Islet precursor cell (in vitro differentiated cells): ENCODE data around the gene UCN2.

ENCODE experiments used
- DNase-seq: peaks from one replicate; pipeline ENCODE4 v3.0.0-alpha.2; 2018

The UCN2 gene, protein sequence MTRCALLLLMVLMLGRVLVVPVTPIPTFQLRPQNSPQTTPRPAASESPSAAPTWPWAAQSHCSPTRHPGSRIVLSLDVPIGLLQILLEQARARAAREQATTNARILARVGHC

DNA sequence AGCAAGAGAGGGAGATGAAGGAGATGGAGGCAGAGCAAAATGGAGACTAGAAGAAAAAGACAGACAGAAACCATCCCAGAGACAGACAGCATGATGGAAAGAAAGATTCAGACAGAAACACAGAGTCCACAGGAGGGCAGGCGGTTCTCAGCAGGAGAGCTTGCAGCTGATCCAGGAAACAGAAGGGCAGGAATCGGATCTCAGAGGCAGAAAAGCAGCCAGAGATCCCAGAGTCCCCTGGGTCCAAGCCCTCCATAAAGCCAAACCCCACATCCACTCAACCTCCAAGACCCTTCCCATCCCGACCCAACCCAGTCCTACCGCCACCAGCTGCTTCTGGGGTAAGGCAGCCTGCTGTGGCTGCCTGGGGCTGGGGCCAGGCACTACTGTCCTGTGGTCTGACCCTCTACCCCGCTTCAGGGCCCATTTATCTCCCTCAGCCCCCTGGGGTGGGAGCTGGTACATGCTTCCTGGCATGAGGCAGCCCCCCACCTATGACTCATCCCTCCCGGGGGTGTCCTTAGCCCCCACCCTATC lies at the start of gene UCN2:
UCN2 (minus strand) TSS at position 400 of the 537 bp plus-strand sequence. CDS start 657 bp downstream, outside the sequence.
- no peak for DNase-seq

GRCh38 chr3:48612309-48612708 lies 48.7 kb upstream of the UCN2 start:
- DNase-seq = no peak

DNA sequence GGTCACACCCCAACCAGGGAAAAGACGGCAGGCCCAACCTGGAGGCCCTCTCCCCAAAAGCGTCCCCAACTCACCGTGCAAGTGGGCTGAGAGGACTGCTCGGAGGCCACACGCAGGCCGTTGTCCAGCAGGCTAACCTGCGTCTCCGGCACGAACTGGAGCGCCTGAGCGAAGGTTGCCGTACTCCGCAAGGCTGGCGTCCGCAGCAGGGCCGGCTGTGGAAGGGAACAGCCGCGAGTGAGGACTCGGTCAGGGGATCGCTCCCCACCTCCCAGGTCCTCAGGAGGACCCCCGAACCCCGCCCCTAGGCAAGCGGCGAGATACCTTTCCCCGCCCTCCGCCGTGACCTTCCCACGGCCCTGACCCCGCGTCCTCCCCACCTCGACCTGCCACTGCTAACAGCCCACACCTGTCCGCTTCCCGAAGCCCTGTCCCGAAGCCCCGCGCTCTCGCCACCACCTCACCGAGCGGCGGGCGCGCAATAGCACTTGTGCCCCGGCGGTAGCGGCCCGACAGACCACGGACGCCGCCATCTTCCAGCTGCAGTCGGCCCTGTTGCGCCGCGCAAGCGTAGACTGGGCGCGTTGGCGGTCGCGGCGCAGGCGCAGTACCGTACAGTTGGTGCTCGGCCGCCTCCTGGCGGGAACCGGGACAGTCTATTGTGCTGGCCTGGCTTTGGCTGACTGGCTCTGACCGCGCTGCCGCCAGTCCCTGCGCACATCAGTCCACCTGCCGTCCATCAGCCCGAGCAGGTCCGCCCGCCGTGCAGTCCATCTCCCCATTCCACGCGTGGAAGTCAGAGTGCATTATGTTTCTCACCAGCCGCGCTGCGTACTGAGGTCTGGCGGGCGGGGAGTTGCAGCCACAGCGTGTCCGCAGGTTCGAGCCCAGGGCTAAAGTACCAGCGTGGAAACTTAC lies 45.8 kb upstream of the UCN2 start, which contains the start of gene UQCRC1:
UQCRC1 (minus strand) TSS at position 559 of the 918 bp plus-strand sequence; CDS start at position 533, 26 bp downstream.
- peak; percentile 97 for DNase-seq

DNA sequence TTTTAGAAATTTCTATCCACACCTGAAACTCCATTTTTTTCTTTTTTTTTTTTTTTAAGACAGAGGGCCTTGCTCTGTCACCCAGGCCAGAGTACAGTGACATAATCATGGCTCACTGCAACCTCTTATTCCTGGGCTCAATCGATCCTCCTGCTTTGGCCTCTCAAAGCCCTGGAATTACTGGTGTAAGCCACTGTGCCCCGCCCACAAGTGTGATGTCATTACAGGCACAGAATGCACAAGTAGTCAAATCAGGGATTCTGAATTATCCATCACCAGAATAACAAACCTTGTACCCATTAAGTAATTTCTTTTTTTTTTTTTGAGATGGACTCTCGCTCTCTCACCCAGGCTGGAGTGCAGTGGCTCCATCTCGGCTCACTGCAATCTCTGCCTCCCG lies 43.9 kb upstream of the UCN2 start:
- no peak for DNase-seq

DNA sequence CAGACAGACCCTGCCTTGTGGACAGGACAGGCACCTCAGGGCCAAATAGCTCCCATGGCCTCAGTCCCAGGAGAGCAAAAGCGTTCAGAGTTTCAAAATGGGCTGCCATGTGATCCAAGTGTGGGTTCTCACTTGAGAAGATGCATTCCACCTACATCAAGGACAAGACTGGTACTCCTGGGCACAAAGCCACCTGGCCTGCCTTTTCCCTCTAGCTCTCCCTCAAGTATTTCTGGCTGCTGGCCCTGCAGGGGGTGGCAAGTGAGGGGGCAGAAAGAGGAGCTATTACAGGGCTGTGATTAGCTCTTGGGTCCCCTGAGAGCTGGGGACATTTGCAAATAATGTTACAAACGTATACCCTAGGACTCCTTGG lies 38.0 kb upstream of the UCN2 start:
- DNase-seq = no peak

- no peak for DNase-seq
Observed at GRCh38 chr3:48600711-48601621, 37.4 kb upstream of the UCN2 start.

GRCh38 chr3:48599509-48600285 lies 36.1 kb upstream of the UCN2 start:
- DNase-seq = no peak

GRCh38 chr3:48599077-48599501 lies 35.5 kb upstream of the UCN2 start:
- DNase-seq = no peak

DNA sequence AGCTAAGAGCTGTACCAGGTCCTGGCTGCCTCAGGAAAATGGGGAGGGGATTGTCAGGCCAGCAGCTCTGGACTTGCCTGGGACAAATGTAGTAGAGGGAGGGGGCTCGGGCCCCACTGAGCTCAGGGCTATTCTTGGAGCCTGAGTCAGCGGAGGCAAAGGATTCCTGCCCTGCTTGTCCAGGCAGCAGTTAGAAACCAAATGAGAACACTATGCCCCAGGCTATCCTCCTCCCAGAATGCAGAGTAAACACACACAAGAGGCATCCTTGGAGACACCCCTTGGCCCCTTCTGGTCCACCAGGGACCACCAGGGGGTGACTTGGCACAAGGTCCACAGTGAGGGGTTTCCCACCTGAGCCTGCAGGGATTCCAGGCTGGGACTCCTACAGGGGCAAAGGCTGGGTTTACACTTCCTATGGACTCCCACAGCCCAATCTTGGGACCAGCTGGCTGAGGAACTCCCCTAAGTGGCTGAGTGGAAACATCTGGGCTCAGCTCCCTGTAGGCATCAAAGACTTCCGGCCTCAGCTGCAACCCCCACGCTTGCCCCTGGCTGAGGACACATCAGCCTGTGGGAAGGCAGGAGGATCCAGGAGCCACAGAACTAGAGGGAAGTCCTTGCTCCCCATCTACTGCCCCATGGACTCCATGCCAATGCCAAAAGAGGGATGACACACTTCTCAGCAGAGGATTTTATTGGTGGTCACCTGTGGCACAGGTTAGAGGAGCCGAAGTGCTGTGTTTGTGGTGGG lies 34.9 kb upstream of the UCN2 start:
- peak; percentile 99 for DNase-seq

- no peak for DNase-seq
Observed at GRCh38 chr3:48597408-48597800, 33.8 kb upstream of the UCN2 start.

DNA sequence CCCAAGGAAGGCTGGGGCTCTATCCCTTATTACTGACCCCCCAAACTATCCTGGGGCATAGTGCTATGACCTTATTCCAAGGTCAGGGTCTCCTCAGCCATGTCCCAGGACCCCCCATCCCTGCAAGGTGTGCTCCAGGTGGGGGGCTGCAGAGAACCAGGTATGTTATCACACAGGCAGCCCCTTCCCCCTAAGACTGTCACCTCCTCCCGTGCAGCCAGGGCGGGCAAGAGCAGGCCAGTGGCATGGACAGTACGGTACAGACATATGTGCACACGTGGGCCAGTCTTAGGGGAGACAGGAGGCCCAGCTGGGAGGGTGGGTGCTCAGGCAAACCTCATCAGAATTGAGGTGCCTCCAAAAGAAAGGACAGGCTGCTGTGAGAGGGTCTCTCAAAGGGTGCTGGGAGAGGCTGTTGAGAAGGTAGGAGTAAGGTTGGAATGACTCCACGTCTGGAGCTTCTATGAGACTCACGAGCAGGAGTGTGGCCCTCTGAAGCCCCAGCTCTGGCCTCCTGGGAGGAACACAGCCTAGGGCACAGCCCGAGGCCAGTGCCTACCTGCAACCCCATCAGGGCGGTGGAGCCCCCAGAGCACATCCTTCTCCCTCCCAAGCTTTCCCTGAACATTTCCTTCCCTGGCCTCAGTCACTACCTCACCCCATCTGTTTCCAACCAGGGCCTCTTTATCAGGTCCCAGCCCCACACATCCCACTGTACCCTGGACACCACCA lies 33.3 kb upstream of the UCN2 start:
- no peak for DNase-seq

DNA sequence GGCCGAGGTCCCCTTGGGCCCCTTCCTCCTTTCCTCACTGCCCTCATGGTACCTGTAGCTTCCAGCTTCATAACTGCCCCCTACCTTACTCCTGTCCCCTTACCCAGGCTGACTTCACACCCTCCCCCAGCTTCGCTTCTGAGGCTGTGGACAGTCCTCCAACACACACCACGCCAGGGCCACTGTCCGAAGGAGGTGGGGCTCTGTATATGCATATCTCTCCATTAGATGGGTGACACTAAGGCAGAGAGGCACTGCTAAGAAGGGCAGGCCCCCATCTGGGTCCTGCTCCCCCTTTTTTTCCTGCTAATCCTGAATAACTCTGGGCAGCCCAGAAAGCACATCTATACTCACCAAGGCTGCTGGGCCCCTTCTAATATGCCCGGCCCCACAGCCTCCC lies 32.6 kb upstream of the UCN2 start:
- no peak for DNase-seq

GRCh38 chr3:48595526-48596121 lies 32.0 kb upstream of the UCN2 start:
- DNase-seq = peak; percentile 99

- DNase-seq = no peak
Observed at GRCh38 chr3:48595075-48595525, 31.5 kb upstream of the UCN2 start, which contains the start of gene COL7A1. Gene COL7A1, minus strand, starts transcription at chr3:48595329. Its CDS starts 170 bp downstream, at chr3:48595159.

DNA sequence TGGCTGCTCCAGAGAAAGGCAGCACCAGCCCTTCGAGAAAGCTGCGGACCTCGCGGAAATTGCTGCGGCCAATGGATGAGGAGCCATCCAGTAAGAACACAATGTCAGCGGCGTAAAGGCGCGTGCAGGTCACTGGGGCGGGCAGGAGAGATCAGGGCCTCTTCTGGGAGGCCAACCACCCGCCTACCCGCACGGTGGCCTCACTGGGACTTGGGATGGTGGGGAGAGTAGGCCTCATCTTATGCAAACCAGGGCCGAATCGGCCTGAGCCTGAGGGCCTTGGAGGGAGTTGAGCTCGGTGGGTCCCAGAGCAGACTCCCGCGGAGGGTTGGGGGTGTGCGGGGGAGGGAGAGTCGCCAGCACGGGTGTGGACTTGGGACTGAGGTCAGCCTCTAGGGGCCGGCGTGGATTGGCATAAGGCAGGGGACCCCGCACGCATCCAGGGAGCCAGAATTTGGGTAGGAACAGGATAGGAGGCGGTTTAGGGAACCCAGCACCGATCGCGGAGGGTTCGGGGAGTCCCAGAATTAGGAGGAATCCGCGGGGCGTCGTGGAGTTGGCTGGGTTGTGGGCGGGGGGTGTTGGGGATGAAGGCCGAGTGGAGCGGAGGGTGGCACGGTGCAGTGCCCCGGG lies 31.0 kb upstream of the UCN2 start:
- DNase-seq = no peak

GRCh38 chr3:48593337-48593736 lies 29.8 kb upstream of the UCN2 start:
- no peak for DNase-seq

DNA sequence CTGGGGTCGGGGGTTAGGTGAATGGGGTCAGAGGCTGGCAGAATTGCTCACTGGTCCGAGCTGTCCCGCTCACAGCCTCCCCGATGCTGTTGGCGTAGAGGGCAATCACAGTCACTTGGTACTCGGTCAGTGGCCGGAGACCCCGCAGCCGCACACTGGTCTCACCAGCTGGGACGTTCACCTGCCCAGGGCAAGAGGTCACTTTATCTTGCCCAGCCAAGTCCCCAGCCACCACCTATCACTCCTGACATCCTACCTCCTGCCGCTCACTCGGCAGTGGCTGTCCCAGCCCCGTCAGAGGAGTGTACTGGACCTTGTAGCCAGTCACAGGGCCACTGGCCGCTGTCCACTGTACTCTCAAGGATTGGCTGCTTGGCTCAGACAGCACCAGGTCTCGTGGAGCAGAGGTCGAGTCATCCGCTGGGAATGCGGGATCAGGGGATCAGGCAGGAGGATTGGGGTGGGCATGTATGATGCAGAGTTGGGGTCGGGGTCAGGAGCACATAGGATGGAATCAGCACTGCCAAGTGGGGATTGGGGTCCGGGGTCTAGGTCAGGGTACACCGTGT lies 29.0 kb upstream of the UCN2 start:
- DNase-seq = peak; percentile 80

DNA sequence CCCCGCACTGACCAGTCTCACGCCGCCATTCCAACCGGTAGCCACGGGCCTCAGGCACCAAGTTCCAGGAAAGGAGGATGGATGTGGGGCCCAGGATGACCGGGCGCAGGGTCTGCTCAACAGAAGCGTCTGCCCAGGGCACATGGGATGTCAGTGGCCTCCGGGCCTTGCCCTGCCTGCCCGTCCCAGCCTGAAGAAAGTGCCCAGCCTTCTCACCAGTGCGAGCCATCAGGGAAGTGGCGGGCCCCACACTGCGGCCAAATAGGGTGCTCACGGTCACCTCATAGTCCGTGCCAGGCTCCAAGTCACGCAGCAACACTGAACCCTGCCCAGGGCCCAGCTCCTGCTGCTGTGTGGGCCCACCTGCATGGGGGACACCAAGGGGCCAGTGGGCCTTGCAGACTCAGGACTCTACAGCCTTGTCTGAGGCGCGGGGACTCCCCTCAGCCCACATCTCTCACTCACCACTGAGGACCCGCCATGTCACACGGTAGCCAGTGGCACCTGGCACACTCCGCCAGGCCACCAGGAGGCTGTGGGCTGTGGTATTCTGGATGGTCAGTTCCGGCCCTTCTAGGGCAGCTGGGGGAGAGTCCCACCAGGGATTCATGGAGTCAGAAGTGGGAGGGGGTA lies 28.4 kb upstream of the UCN2 start:
- no peak for DNase-seq

DNA sequence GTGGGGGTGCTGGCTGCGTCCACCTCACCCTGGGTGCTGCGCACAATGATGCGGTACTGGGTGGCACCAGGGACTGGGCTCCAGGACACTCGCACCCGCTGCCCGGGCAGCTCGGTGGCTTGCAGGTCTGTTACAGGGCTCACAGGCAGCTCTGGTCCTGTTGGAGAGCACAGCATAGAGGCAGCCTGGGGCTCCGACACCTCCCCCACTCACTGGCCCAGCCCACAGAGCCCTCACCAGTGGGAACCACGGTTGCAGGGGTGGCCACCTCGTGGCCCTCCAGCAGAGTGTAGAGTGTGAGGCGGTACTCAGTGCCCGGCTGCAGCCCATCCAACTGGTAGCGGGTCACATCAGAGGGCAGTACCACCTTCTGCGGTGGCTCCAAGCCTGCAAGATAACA lies 27.9 kb upstream of the UCN2 start:
- DNase-seq = no peak
